ENCODE measurements around the gene C10orf53. TPM values are rescaled to one million over a fixed set of nuclear protein-coding genes. Genes with fewer than 3 reads are reported as not detected.

C10orf53 gene
- total RNA-seq, 1 experiment from 2014 or later: not detected

GRCh38 chr10:49742683-49743463 lies 63.4 kb downstream of the C10orf53 start:
- H3K9me2 ChIP-seq (replicated peaks; ENCODE audit: low read length): no peaks in the 10 kb centered on the region
- no peak overlapping the region for H3K4me2 ChIP-seq (ENCODE audit: low read length)
- CTCF ChIA-PET: no interaction called here
- no peaks in the 10 kb centered on the region for H3K36me3 ChIP-seq (ENCODE audit: low read depth, low read length)
- POLR2A ChIA-PET (ENCODE audit: unreplicated experiment): no interaction called here
- peaks cover 8% of the 10 kb centered on the region for H3K4me1 ChIP-seq (ENCODE audit: insufficient read depth, low read length)
- no TSS peak for BruUV-seq (replicated peaks)
- H3K4me3 ChIP-seq (ENCODE audit: low read length): no peak overlapping the region
- no peak overlapping the region for H3K9ac ChIP-seq (ENCODE audit: low read length)
- no peak for DNase-seq
- H3K9me3 ChIP-seq (ENCODE audit: low read length): no peaks in the 10 kb centered on the region
- intact Hi-C loops (cut with micrococcal nuclease): no loop called here
- 0 out of 2 replicates have a peak, but pooled peaks cover 4% of the 10 kb centered on the region for H3K27me3 ChIP-seq (ENCODE audit: low read length)
- H3F3A ChIP-seq (ENCODE audit: low read length, unreplicated experiment): no peaks in the 10 kb centered on the region
- ATAC-seq: no peak
- no peak overlapping the region for H2AFZ ChIP-seq (ENCODE audit: low read length)
- H4K20me1 ChIP-seq (ENCODE audit: low read length): no peaks in the 10 kb centered on the region
- TF ChIP-seq EZH2phosphoT487 (IDR thresholded peaks at IDR 0.05; ENCODE audit: borderline replicate concordance, low read length) (no peak), EZH2 (IDR thresholded peaks at IDR 0.05; ENCODE audit: low read length, unreplicated experiment) (no peak), CTCF (conservative IDR thresholded peaks at IDR 0.05; ENCODE audit: low read depth, low read length) (no peak)
- no peak overlapping the region for H3K27ac ChIP-seq (ENCODE audit: low read length)
- H3K79me2 ChIP-seq (ENCODE audit: low read length): no peaks in the 10 kb centered on the region

DNA sequence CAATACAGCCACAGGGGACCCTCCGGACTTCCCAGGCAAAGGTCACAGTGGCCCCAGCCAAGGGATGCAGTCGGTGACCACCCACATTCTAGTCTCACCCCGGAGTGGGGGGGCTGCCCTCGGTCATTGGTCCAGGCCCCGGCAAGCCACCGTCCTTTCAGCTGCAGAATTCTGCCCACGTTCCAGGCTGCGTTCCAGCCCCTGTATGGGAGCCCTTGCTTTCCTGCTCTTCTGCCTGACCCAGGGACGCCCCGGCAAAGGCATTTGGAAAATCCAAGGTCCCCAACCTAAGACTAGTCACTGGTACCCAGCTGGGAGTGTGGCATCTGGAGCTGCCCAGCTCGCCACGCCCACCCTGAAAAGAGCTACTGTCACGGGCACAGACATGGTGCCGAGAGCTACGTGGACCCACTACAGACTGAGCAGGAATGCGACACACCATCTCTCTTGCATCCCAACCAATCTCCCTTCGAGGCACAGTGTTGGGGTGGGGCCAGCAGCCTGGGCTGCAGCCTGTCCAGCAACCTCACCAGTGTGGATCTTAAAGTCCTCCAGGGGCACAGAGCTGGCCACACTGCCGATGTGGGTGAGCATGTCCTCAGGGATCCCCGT lies 64.1 kb downstream of the C10orf53 start:
- H3F3A ChIP-seq (ENCODE audit: low read length, unreplicated experiment): no peaks in the 10 kb centered on the region
- no peak overlapping the region for H3K4me3 ChIP-seq (ENCODE audit: low read length)
- no peak for DNase-seq
- no peak overlapping the region for H3K4me2 ChIP-seq (ENCODE audit: low read length)
- H3K9me2 ChIP-seq (replicated peaks; ENCODE audit: low read length): no peaks in the 10 kb centered on the region
- peaks cover under 1% of the 10 kb centered on the region for H3K4me1 ChIP-seq (ENCODE audit: insufficient read depth, low read length)
- BruUV-seq (replicated peaks): no TSS peak
- TF ChIP-seq EZH2phosphoT487 (IDR thresholded peaks at IDR 0.05; ENCODE audit: borderline replicate concordance, low read length) (no peak), EZH2 (IDR thresholded peaks at IDR 0.05; ENCODE audit: low read length, unreplicated experiment) (no peak), CTCF (conservative IDR thresholded peaks at IDR 0.05; ENCODE audit: low read depth, low read length) (no peak)
- H3K36me3 ChIP-seq (ENCODE audit: low read depth, low read length): no peaks in the 10 kb centered on the region
- no peaks in the 10 kb centered on the region for H3K9me3 ChIP-seq (ENCODE audit: low read length)
- CTCF ChIA-PET: no interaction called here
- no peak overlapping the region for H3K9ac ChIP-seq (ENCODE audit: low read length)
- H3K27me3 ChIP-seq (ENCODE audit: low read length): 0 out of 2 replicates have a peak, but pooled peaks cover 4% of the 10 kb centered on the region
- H3K79me2 ChIP-seq (ENCODE audit: low read length): no peaks in the 10 kb centered on the region
- intact Hi-C loops (cut with micrococcal nuclease): no loop called here
- ATAC-seq: no peak
- no peaks in the 10 kb centered on the region for H4K20me1 ChIP-seq (ENCODE audit: low read length)
- H2AFZ ChIP-seq (ENCODE audit: low read length): no peak overlapping the region
- no peak overlapping the region for H3K27ac ChIP-seq (ENCODE audit: low read length)
- POLR2A ChIA-PET (ENCODE audit: unreplicated experiment): no interaction called here

Measured in PC-3 (cell line).